MCF 10A (cell line): ENCODE measurements around the gene DUS1L. TPM values are rescaled to one million over a fixed set of nuclear protein-coding genes. Genes with fewer than 3 reads are reported as not detected.

Experiments
- Bru-seq: library from RNA; stranded (reverse); fragments of 400-500 nt; gene quantifications from one replicate; lab custom pipeline; 2021; lab: Mats Ljungman, UMichigan
- BruChase-seq, 2 experiments: library from RNA; stranded (reverse); fragments of 400-500 nt; gene quantifications; one replicate each; lab custom pipeline; 2021; lab: Mats Ljungman, UMichigan
- BruUV-seq: library from RNA; stranded (reverse); fragments of 400-500 nt; replicated peaks from 2 replicates; lab custom pipeline; 2021; lab: Mats Ljungman, UMichigan
- CTCF ChIA-PET: fragments of 300-600 bp; sonication (Branson Sonifier 250); formaldehyde crosslinking; extraction: SDS; loops from one replicate; lab custom pipeline; 2021; ENCODE audit warnings: antibody characterized with exemption, inconsistent platforms; lab: Yijun Ruan, JAX
- POLR2A ChIA-PET: fragments of 300-600, 350-650 bp; sonication (Branson Sonifier 250); formaldehyde crosslinking; extraction: SDS; loops from one replicate; lab custom pipeline; 2020; ENCODE audit warnings: antibody characterized with exemption, inconsistent platforms; lab: Yijun Ruan, JAX
- DNase-seq: peaks from one replicate; pipeline ENCODE4 v3.0.0-alpha.2; 2018; ENCODE audit not compliant: unreplicated experiment
- H3K27ac Mint-ChIP-seq: one replicate; pipeline ENCODE4 v1.8.0; 2022; ENCODE audit warnings: mild to moderate bottlenecking, low read depth, mixed read lengths; ENCODE audit not compliant: unreplicated experiment
- H3K27me3 Mint-ChIP-seq: one replicate; pipeline ENCODE4 v1.8.0; 2022; ENCODE audit warnings: mixed read lengths; ENCODE audit not compliant: insufficient read depth, unreplicated experiment
- H3K36me3 Mint-ChIP-seq: one replicate; pipeline ENCODE4 v1.8.0; 2022; ENCODE audit warnings: mild to moderate bottlenecking, moderate library complexity, mixed read lengths; ENCODE audit not compliant: insufficient read depth, unreplicated experiment
- H3K4me1 Mint-ChIP-seq: one replicate; pipeline ENCODE4 v1.8.0; 2022; ENCODE audit warnings: mixed read lengths; ENCODE audit not compliant: insufficient read depth, unreplicated experiment
- H3K4me3 Mint-ChIP-seq: one replicate; pipeline ENCODE4 v1.8.0; 2022; ENCODE audit warnings: mild to moderate bottlenecking, moderate library complexity, mixed read lengths; ENCODE audit not compliant: unreplicated experiment
- H3K9me3 Mint-ChIP-seq: one replicate; pipeline ENCODE4 v1.8.0; 2022; ENCODE audit warnings: mixed read lengths; ENCODE audit not compliant: unreplicated experiment
- intact Hi-C: fragments of 100-400 bp; cut with micrococcal nuclease; formaldehyde crosslinking; loops from 2 replicates; pipeline ENCODE4 v1.14.1; 2022
- long read RNA-seq: library from polyadenylated mRNA; stranded (forward); transcript quantifications from one replicate; pipeline ENCODE4 v2.0.0, GENCODE V29; 2022
- total RNA-seq: library from RNA; stranded (reverse); gene quantifications from 2 replicates; pipeline ENCODE4 v1.2.3, GENCODE V29; 2022
- TF ChIP-seq, protein P1 (sequence below): fragments of 200-600 bp; IDR thresholded peaks from one replicate; pipeline ENCODE4 v1.8.0; 2022; ENCODE audit warnings: antibody characterized with exemption, mild to moderate bottlenecking; ENCODE audit not compliant: unreplicated experiment

The DUS1L gene
- total RNA-seq, result 116 and 123 TPM in 2 replicates
- Bru-seq, nascent RNA, result percentile 61 among the genes with signal in this experiment
- BruChase-seq, experiment 1, labeled RNA remaining after a 6-hour chase, result percentile 80 among the genes with signal in this experiment
- BruChase-seq, experiment 2, labeled RNA remaining after a 2-hour chase, result percentile 67 among the genes with signal in this experiment
- long read RNA-seq, partial matches to known transcripts, result 35 of 273 reads
- long read RNA-seq, other reads (novel, unspliced or antisense), result 233 of 273 reads

DNA sequence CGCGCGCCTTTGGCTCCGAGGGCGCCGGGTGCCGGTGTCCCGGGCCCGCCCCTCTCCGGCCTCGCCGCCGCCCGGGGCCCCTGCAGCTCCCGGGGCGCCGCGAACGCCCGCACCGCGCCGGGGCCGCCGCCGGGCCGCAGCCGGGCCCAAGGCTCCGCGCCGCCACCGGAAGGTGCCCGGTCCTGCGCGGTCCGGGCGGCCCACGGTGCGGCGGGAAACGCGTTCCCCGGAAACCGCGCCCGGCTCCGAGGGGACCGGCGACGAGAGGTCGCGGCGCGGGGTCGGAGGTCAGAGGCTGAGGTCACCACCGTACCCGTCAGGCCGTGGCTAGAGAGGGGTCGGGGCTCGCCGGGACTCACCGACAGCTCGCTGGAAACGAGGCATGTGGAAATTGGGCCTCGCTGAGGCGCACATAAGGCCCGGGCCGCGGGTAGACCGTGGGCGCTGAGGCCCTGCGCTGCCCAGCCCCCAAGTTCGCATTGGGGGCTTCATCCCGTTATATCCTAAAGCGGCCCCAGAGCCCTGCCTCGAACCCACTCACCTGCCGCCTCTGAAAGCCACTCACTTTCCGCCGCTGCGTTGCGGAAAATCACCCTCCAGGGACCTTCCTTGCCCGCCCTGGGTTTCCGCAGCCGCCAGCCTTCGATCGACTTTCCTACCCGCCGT, at the start of gene DUS1L:
Gene DUS1L, minus strand, starts transcription at position 167 of the 666 bp plus-strand sequence. CDS start 745 bp downstream, outside the sequence.
- ChIA-PET CTCF (interaction anchor here (1.0 to 1.4 kb wide), 2 partner anchors 30 to 106 kb away, joined by 3 to 4 read pairs; no protein-coding TSS in a partner anchor), POLR2A (interaction anchor here (0.7 to 4.0 kb wide), 19 partner anchors 10 to 364 kb away, joined by 3 to 15 read pairs (median 4); partner anchors contain the start of genes CENPX, DCXR, FASN and GPS1)
- Mint-ChIP-seq H3K4me1 (no peaks in the 10 kb centered on the region), H3K4me3 (peak within 1 kb of the TSS; percentile 70), H3K36me3 (peaks cover 7% of the 10 kb centered on the region), H3K27me3 (no peaks in the 10 kb centered on the region), H3K27ac (peak within 1 kb of the TSS; percentile 83), H3K9me3 (no peaks in the 10 kb centered on the region)
- TSS peak; percentile 88 for BruUV-seq
- intact Hi-C loops, result no loop called here
- DNase-seq, result peak; percentile 45
- TF ChIP-seq, protein P1, sequence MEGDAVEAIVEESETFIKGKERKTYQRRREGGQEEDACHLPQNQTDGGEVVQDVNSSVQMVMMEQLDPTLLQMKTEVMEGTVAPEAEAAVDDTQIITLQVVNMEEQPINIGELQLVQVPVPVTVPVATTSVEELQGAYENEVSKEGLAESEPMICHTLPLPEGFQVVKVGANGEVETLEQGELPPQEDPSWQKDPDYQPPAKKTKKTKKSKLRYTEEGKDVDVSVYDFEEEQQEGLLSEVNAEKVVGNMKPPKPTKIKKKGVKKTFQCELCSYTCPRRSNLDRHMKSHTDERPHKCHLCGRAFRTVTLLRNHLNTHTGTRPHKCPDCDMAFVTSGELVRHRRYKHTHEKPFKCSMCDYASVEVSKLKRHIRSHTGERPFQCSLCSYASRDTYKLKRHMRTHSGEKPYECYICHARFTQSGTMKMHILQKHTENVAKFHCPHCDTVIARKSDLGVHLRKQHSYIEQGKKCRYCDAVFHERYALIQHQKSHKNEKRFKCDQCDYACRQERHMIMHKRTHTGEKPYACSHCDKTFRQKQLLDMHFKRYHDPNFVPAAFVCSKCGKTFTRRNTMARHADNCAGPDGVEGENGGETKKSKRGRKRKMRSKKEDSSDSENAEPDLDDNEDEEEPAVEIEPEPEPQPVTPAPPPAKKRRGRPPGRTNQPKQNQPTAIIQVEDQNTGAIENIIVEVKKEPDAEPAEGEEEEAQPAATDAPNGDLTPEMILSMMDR, result no peak

- intact Hi-C loops, result no loop called here
- ChIA-PET POLR2A (no interaction called here), CTCF (no interaction called here)
- Mint-ChIP-seq H3K9me3 (no peaks in the 10 kb centered on the region), H3K27ac (no peak overlapping the region), H3K36me3 (peaks cover 15% of the 10 kb centered on the region), H3K4me1 (no peaks in the 10 kb centered on the region), H3K4me3 (no peak overlapping the region), H3K27me3 (no peaks in the 10 kb centered on the region)
- no peak for DNase-seq
- TF ChIP-seq, protein P1, result no peak
- BruUV-seq, result no TSS peak
Observed at GRCh38 chr17:82114872-82115271, 49.3 kb upstream of the DUS1L start.

- Mint-ChIP-seq H3K9me3 (no peaks in the 10 kb centered on the region), H3K36me3 (peaks cover 15% of the 10 kb centered on the region), H3K4me1 (no peaks in the 10 kb centered on the region), H3K4me3 (no peak overlapping the region), H3K27me3 (no peaks in the 10 kb centered on the region), H3K27ac (no peak overlapping the region)
- ChIA-PET POLR2A (no interaction called here), CTCF (interaction anchor here (0.6 kb wide), 1 partner anchor 40 kb away, joined by 3 read pairs; no protein-coding TSS in a partner anchor)
- intact Hi-C loops, result no loop called here
- TF ChIP-seq, protein P1, result no peak
- DNase-seq, result no peak
- BruUV-seq, result no TSS peak
Observed at GRCh38 chr17:82114447-82114846, 48.8 kb upstream of the DUS1L start.

- no peak overlapping the region for H3K4me3 Mint-ChIP-seq
- no peaks in the 10 kb centered on the region for H3K4me1 Mint-ChIP-seq
- H3K27ac Mint-ChIP-seq, result no peak overlapping the region
- TF ChIP-seq, protein P1, result no peak
- no peak for DNase-seq
- no TSS peak for BruUV-seq
- CTCF ChIA-PET, result interaction anchor here (0.6 to 1.4 kb wide), 2 partner anchors 8 to 41 kb away, joined by 3 to 4 read pairs; no protein-coding TSS in a partner anchor
- H3K9me3 Mint-ChIP-seq, result no peaks in the 10 kb centered on the region
- intact Hi-C loops, result no loop called here
- H3K27me3 Mint-ChIP-seq, result no peaks in the 10 kb centered on the region
- H3K36me3 Mint-ChIP-seq, result peaks cover 15% of the 10 kb centered on the region
- POLR2A ChIA-PET, result no interaction called here
Observed at GRCh38 chr17:82113941-82114340, 48.3 kb upstream of the DUS1L start.
